Cardiac fibroblast (primary cell): ENCODE data around the gene RNU2-63P.

ENCODE experiments used
- DNase-seq, 2 donors: peaks; one replicate each; pipeline versions ENCODE4 v3.0.0 to v3.0.0-alpha.2; 2010; ENCODE audit warnings: low read depth in 2 of 2
- H3K4me3 ChIP-seq, 2 donors: replicated peaks in 1 of 2; 1 replicate in 1 of 2; 2 replicates in 1 of 2; pipeline ENCODE4 v1.5.1; 2011; ENCODE audit warnings: low read depth in 2 of 2, low read length in 2 of 2, mild to moderate bottlenecking in 2 of 2, moderate library complexity in 1 of 2
- CTCF ChIP-seq: IDR thresholded peaks from one replicate; pipeline ENCODE4 v1.5.1; 2011; ENCODE audit warnings: low read depth, mild to moderate bottlenecking, low read length, inconsistent platforms

Gene RNU2-63P

GRCh38 chr2:88055371-88056128 is 39.2 kb upstream of the RNU2-63P start, which contains the start of gene KRCC1:
Gene KRCC1, minus strand, starts transcription at chr2:88055783. Its CDS starts 27,220 bp downstream, at chr2:88028563.
- no peak for TF ChIP-seq CTCF
- DNase-seq = peak; percentile 97 to 98

GRCh38 chr2:88054782-88055370 is 38.5 kb upstream of the RNU2-63P start:
- H3K4me3 ChIP-seq = peak overlapping the region; percentile 74 to 80
- DNase-seq = peak; percentile 54 to 57
- no peak for TF ChIP-seq CTCF

More at GRCh38 chr2:88055371-88056128, 39.2 kb upstream of the RNU2-63P start, which contains the start of gene KRCC1:
- peak within 1 kb of the TSS; percentile 74 to 80 for H3K4me3 ChIP-seq

- no peak for TF ChIP-seq CTCF
- H3K4me3 ChIP-seq = peak overlapping the region; percentile 74 to 80
- DNase-seq = peak; percentile 7 to 27
These were observed 37.8 kb upstream of the RNU2-63P start for GRCh38 chr2:88053934-88054781.

- H3K4me3 ChIP-seq = no peak overlapping the region
- peak; percentile 62 to 84 for DNase-seq
- no peak for TF ChIP-seq CTCF
These were observed 36.9 kb upstream of the RNU2-63P start for GRCh38 chr2:88053296-88053695.

- no peak overlapping the region for H3K4me3 ChIP-seq
- no peak for DNase-seq
- TF ChIP-seq CTCF = no peak
These were observed 35.4 kb upstream of the RNU2-63P start for GRCh38 chr2:88051792-88052191.

- no peak for TF ChIP-seq CTCF
- no peak for DNase-seq
- H3K4me3 ChIP-seq = no peak overlapping the region
These were observed 33.3 kb upstream of the RNU2-63P start for GRCh38 chr2:88049622-88050021.
